T-helper 1 cell treated with Interleukin-12 subunit alpha and Interleukin-12 subunit beta and Interleukin-4 antibody, amounts not matched to agents 30 ng/mL and 1 ng/mL, for 36 hours (primary cell): ENCODE measurements around the gene RASD1. TPM values are rescaled to one million over a fixed set of nuclear protein-coding genes. Genes with fewer than 3 reads are reported as not detected.
"Not testable (repeated sequence)": the region's sequence is repeated elsewhere in the genome, so short reads cannot be mapped to it uniquely, and the experiment has no call there.

ENCODE experiments used
- intact Hi-C: fragments of 100-400 bp; cut with micrococcal nuclease; formaldehyde crosslinking; loops from one replicate; pipeline ENCODE4 v1.15.1; 2024
- total RNA-seq: library from RNA; stranded (reverse); gene quantifications from 2 replicates; pipeline ENCODE4 v1.2.3, GENCODE V29; 2022

The RASD1 gene
- total RNA-seq, 1 donor from 2014 or later, result 2.1 TPM

GRCh38 chr17:17480593-17481148 lies 15.5 kb downstream of the RASD1 start:
- intact Hi-C loops, result no loop called here

- intact Hi-C loops, result loop anchor here (5.0 to 10.0 kb wide), 4 partner anchors 273 to 558 kb away; partner anchors contain the start of genes ATPAF2, DRC3, GID4 and TOM1L2
Observed at GRCh38 chr17:17479209-17479608, 17.0 kb downstream of the RASD1 start.

GRCh38 chr17:17476865-17477467 lies 19.2 kb downstream of the RASD1 start, which contains the start of gene MED9:
Gene MED9, plus strand, starts transcription at chr17:17477000. Its CDS starts 42 bp downstream, at chr17:17477042.
- intact Hi-C loops, result loop anchor here (1.0 to 10.0 kb wide), 8 partner anchors 19 to 708 kb away; partner anchors contain the start of genes ATPAF2, DRC3, GID4 and PEMT

- intact Hi-C loops, result loop anchor here (10.0 kb wide), 2 partner anchors 300 to 500 kb away; partner anchors contain the start of genes DRC3 and TOM1L2
Observed at GRCh38 chr17:17474341-17474740, 21.9 kb downstream of the RASD1 start.

DNA sequence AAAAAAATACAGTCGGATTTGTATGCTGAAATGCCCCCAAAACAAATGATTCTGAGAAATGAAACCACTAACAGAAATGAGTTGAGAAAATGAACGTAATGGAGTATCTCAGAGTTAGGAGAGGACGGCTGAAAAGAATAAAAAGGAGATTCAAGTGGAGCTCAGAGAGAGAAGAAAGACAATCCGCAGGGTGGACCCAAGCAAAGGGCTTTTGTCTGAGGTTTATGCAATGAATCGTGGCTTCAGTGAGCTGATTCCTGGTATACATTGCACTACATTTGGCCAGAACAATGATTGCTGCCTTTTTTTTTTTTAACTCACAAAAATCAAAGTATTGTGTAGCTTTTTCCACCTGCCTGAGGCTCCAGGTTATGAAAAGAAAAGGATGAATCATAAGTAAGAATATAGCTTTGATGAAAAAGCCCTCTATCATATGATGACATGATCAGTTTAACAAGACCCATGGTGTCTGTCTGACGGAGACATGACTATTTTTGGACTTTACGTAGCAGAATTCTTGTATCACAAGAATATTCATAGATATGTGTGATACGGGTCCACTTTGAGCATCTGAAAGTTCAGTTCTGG lies 23.8 kb downstream of the RASD1 start:
- intact Hi-C loops, result loop anchor here (10.0 kb wide), 2 partner anchors 298 to 502 kb away; partner anchors contain the start of genes DRC3 and TOM1L2

DNA sequence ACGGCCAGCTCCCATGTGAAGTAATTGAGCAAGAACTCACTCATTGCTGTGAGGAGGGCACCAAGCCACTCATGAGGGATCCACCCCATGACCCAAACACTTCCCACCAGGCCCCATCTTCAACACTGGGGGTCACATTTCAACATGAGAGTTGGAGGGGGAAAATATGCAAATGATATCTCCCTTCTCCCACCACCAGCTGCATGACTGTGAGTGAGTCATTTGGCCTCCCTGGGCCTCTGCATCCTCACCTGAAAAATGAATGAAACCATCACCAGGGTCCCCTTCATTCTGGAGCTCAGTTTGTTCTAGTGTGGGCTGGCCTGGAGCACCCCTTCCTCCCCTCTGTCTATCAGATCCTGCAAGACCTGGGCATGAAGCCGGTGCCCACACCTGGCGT lies 26.2 kb downstream of the RASD1 start:
- intact Hi-C loops, result loop anchor here (10.0 kb wide), 2 partner anchors 295 to 505 kb away; partner anchors contain the start of genes DRC3 and TOM1L2

DNA sequence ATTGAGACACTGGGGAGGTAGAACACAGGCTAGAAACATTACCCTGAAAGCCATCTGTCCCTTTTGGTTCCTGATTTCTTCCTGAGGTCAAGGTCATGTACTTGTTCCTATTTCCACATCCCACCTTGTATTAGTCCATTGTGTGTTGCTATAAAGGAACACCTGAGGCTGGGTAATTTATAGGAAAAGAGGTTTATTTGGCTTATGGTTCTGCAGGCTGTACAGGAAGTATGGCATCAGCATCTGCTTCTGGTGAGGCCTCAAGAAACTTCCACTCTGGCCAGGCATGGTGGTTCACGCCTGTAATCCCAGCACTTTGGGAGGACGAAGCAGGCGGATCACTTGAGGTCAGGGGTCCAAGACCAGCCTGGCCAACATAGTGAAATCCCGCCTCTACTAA lies 26.8 kb downstream of the RASD1 start:
- intact Hi-C loops, result no loop called here

DNA sequence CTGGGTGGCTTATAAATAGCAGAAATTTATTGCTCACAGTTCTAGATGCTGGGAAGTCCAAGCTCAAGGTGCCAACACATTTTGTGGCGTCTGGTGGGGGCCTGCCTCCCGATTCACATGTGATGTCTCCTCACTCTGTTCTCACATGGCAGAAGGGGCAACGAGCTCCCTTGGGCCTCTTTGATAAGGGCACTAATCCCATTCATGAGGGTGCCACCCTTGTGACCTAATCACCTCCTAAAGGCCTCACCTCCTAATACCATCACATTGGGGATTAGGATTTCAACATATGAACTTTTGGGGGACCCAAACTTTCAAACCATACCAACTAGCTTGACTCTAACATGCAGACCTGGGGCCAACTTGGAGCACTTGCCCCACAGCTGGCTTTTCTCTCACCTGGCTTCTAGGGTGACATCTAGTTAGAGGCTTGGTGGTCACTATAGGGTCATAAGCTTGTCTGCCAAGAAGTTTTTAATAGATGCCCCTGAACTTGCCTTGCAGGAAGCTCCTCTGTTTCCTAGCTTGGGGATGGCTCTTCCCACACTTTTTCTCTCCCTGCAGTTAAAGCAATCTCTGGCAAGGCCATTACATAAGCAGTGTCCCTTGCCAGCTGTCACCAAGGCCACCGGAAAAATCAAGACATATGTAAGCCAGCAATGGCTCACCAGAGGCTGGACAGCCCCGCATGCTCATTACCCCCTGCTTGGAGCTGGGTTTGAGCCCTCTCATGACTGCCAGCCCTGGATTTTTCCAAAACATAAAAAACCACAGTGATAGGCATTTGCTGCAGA lies 27.8 kb downstream of the RASD1 start:
- intact Hi-C loops, result no loop called here

GRCh38 chr17:17467720-17468119 lies 28.5 kb downstream of the RASD1 start:
- intact Hi-C loops, result no loop called here

DNA sequence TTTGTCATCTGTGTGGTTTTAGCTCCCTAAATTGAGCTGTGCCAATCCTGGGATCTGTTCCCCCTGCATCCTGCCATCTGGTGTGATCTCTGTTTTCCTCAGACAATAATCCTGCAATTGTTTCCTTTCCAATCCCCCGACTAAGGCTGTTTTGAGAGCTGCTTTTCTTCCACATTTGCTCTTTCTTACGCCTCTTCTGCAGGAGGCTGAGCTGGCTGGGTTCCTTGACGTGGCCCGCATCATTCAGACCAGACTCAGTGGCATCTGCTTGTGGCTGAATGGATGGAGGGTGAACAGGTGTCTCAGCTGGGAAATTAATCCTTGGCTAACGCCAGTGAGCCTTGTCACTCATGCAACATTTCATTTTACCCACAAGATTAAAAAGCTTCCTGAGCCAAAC lies 29.2 kb downstream of the RASD1 start:
- intact Hi-C loops, result no loop called here

DNA sequence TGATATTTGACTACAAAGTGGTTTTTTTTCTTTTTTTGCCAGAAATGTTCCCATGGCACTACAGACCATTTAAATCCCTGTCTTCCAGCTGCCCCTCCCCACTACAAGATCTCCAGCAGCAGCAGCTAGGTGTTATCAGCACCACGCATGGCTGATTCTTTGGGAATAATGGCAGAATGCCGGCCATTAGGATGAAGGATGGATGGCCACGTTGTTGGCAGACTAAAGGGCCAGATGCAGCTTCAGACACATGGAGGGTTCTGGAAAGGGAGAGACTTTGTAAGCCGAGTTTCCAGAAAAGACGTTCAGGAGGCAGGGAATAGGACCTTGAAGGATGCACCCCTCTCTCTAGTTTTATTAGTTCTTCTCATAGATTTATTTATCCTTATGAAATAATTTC lies 29.7 kb downstream of the RASD1 start:
- intact Hi-C loops, result no loop called here

GRCh38 chr17:17465878-17466277 lies 30.3 kb downstream of the RASD1 start:
- intact Hi-C loops, result not testable (repeated sequence)

GRCh38 chr17:17463821-17464220 lies 32.4 kb downstream of the RASD1 start:
- intact Hi-C loops, result no loop called here

DNA sequence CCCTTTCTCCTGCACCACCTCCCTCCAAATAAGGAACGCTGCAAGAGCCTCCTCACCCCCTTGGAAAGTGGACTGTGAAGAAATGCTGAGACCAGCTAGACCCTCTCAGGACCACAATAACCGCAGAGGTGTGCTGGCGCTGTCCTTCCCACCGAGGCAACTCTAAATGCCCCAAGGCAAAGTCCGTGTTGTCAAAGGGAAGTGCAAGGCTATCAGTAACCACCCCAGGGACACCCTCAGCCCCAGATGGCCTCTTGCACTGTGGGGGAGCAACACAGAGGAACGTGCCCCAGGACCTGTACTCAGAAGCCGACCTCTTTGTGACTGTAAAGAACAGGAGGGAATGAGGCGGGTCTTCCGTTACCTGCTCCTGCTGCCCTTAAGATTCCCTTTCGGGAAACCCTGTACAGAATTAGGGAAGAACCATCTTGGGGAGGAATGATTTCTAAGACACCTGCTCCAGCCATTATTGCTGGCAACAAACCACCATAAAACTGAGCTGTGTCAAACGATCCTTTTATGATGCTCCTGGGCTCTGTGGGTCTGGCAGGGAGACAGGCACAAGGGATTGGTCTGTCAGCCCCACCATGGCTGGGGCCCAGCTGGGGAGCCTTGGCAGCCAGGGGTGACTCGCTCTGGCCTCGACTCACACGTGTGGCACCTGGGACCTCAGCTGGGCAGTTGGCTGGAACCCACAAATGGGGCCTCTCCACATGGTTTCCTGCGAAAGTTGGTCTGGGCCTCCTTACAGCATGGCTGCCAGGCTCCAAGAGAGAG lies 34.0 kb downstream of the RASD1 start:
- intact Hi-C loops, result no loop called here

GRCh38 chr17:17460038-17460437 lies 36.2 kb downstream of the RASD1 start:
- intact Hi-C loops, result no loop called here

DNA sequence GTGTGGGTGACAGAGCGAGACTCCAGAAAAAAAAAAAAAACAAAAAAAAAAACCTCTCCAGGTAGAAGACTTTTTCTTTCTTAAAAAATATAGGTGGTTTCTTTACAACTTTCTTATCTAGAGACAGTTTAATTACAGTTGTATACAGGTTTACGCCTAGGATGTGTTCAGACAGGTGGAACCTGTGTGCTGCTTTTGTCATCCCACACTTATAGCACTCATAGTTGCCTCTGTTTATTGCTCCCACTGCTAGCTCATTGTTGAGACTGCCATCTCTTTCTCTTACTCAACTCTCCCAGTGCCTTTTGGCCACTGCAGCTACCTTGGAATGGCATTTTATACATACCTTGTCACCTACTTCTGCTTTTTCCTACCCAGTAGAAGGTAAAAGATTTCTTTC lies 38.5 kb downstream of the RASD1 start:
- intact Hi-C loops, result no loop called here

DNA sequence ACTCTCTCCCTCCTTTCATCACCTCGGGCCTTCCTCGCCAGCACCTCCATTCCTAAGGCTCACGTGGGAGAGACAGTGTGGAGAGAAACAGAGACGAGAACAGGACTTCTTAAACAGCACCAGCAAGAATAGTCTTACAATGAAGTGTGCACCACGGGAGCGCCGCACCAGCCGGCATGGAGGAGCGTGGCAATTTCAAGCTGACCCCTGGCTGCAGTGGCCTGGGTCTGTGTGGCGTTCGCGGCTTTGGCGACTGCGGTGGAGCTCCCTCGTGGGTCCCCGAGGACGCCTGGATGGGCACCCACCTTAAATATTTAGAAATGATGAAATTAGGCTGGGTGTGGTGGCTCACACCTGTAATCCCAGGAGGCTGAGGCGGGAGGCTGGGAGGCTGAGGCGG lies 39.9 kb downstream of the RASD1 start:
- intact Hi-C loops, result no loop called here

DNA sequence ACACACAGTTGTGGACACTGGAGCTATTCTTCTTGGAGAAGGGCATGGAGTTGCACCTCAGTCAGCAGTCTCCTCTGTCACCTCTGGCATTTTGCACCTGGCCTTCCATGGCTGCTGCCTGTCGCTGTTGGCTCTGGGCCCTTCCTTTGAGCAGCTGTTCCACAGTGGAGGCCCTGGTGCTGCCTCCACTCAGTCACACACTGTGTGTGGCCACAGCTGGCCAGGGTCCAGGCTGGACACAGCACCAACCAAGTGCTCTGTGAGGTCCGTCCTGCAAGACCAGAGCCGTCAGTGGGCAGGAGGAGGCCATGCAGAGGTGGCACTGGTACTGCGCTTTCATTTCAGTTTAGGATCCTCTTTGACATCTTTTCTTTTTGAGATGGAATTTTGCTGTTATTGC lies 41.0 kb downstream of the RASD1 start:
- intact Hi-C loops, result no loop called here

DNA sequence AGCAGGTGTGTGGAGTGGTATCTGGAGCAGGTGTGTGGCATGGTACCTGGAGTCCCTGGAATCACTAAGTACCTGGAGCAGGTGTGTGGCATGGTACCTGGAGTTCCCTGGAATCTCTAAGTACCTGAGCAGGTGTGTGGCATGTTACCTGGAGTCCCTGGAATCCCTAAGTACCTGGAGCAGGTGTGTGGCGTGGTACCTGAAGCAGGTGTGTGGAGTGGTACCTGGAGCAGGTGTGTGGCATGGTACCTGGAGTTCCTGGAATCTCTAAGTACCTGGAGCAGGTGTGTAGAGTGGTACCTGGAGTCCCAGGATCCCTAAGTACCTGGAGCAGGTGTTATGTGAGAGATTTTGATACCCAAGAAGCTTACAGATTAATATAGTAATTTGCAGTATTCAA lies 41.5 kb downstream of the RASD1 start:
- intact Hi-C loops, result not testable (repeated sequence)

DNA sequence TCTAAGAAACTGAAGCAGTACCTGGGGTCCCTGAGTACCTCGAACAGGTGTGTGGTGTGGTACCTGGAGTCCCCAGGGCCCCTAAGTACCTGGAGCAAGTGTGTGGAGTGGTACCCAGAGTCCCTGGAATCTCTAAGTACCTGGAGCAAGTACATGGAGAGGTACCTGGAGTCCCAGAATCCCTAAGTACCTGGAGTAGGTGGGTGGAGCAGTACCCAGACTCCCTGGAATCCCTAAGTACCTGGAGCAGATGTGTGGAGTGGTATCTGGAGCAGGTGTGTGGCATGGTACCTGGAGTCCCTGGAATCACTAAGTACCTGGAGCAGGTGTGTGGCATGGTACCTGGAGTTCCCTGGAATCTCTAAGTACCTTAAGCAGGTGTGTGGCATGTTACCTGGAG lies 41.9 kb downstream of the RASD1 start:
- intact Hi-C loops, result no loop called here

DNA sequence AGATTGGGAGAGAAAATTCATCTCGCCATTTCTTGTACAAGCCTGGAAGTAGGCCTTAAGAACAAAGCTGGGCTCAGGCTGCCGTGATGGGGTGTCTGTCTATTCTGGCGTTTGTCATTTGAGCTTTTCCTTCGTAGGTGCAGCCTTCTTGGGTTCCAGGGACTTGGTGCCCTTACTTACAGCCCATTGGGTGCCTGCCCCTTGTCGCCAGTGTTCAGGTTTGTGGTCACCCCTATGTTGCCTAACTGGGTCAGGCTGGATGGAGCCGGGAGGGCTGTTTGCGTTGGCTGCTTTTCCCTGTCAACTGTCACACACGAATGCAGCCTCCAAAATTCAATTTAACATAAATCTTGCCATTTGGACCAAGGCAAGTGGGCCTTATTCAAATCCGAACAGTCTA lies 43.1 kb downstream of the RASD1 start:
- intact Hi-C loops, result no loop called here
